Kidney (tissue), 14 donors: ENCODE data around the gene TAF8. TPM values are rescaled to one million over a fixed set of nuclear protein-coding genes. Genes with fewer than 3 reads are reported as not detected.

Experiments
- DNase-seq, 5 donors: peaks; one replicate each; pipeline ENCODE4 v3.0.0-alpha.2; 2013 to 2020
- FAIRE-seq: peaks from 2 replicates; lab custom pipeline; 2012; peaks lifted over from hg19 to GRCh38; lab: Jason Lieb, UNC
- H3K27ac ChIP-seq, 2 donors: one replicate each; pipeline ENCODE4 v1.7.0; 2013; ENCODE audit warnings: low read depth in 2 of 2, low read length in 2 of 2, inconsistent platforms in 1 of 2
- H3K27me3 ChIP-seq: one replicate; pipeline ENCODE4 v1.7.1; 2013; ENCODE audit warnings: low read length, inconsistent platforms; ENCODE audit not compliant: control insufficient read depth, insufficient read depth
- H3K36me3 ChIP-seq, 3 donors: one replicate each; pipeline versions ENCODE4 v1.7.0 to v1.7.1; 2013; ENCODE audit warnings: low read length in 3 of 3, control low read depth in 1 of 3, inconsistent platforms in 1 of 3; ENCODE audit not compliant: insufficient read depth in 3 of 3, control insufficient read depth in 2 of 3
- H3K4me1 ChIP-seq, 3 donors: one replicate each; pipeline versions ENCODE4 v1.7.0 to v1.7.1; 2013; ENCODE audit warnings: low read length in 3 of 3, inconsistent platforms in 1 of 3, low read depth in 1 of 3; ENCODE audit not compliant: control insufficient read depth in 2 of 3, insufficient read depth in 2 of 3
- H3K4me3 ChIP-seq, 3 donors: one replicate each; pipeline versions ENCODE4 v1.7.0 to v1.8.1; 2013; ENCODE audit warnings: low read length in 3 of 3, control low read depth in 1 of 3, inconsistent platforms in 1 of 3
- H3K9ac ChIP-seq, 3 donors: one replicate each; pipeline versions ENCODE4 v1.7.0 to v1.7.1; 2013; ENCODE audit warnings: low read length in 3 of 3, control low read depth in 1 of 3, inconsistent platforms in 1 of 3
- H3K9me3 ChIP-seq, 3 donors: one replicate each; pipeline versions ENCODE4 v1.7.0 to v1.7.1; 2013; ENCODE audit warnings: low read length in 3 of 3, control low read depth in 1 of 3, inconsistent platforms in 1 of 3; ENCODE audit not compliant: control insufficient read depth in 2 of 3, insufficient read depth in 1 of 3
- CTCF ChIP-seq: IDR thresholded peaks from 3 replicates; pipeline ENCODE4 v1.5.1; 2012; ENCODE audit warnings: mild to moderate bottlenecking, moderate library complexity, borderline replicate concordance; ENCODE audit not compliant: insufficient read depth; ENCODE audit errors: extremely low read depth
- intact Hi-C: fragments of 100-400 bp; cut with DNase I; formaldehyde crosslinking; loops from one replicate; pipeline ENCODE4 v1.11.1; 2022
- polyA plus RNA-seq: library from polyadenylated mRNA; stranded (reverse); fragments of 350-450 nt; fragmentation: Illumina TruSeq; extraction: RNeasy Lipid Tissue Mini Kit (QIAGEN cat#74804); gene quantifications from one replicate; pipeline ENCODE4 v1.2.3, GENCODE V29; 2014; ENCODE audit warnings: low read depth, low replicate concordance; ENCODE audit not compliant: insufficient read depth
- total RNA-seq: library from RNA; stranded (reverse); fragmentation: NEBNext Ultra II Directional; extraction: Animal tissue kit (Norgen Biotek cat#: 25700); gene quantifications from one replicate; pipeline ENCODE4 v1.2.1, GENCODE V29; 2021
- donor health status: control.
- donor health status: control.
- donor health status: control.
- donor health status: control.
- donor health status: control.
- donor health status: DM: yes; HTN: yes; CAD: no.
- donor health status: Normal renal cell carcinoma (clear cell type).

Gene TAF8
- total and polyA plus RNA-seq, 2 donors from 2014 or later, result 16.3 to 32.0 TPM

GRCh38 chr6:42110683-42111082 lies 60.4 kb downstream of the TAF8 start:
- TF ChIP-seq CTCF, result no peak
- no peak overlapping the region for H3K9ac ChIP-seq
- H3K27ac ChIP-seq, result no peak overlapping the region
- H3K9me3 ChIP-seq, result no peaks in the 10 kb centered on the region
- intact Hi-C loops, result no loop called here
- no peaks in the 10 kb centered on the region for H3K27me3 ChIP-seq
- H3K4me3 ChIP-seq, result no peak overlapping the region
- FAIRE-seq (no peak), DNase-seq (no peak)
- H3K36me3 ChIP-seq, result no peaks in the 10 kb centered on the region
- H3K4me1 ChIP-seq, result peaks cover 0 to 8% (median 5%) of the 10 kb centered on the region in 3 donors

DNA sequence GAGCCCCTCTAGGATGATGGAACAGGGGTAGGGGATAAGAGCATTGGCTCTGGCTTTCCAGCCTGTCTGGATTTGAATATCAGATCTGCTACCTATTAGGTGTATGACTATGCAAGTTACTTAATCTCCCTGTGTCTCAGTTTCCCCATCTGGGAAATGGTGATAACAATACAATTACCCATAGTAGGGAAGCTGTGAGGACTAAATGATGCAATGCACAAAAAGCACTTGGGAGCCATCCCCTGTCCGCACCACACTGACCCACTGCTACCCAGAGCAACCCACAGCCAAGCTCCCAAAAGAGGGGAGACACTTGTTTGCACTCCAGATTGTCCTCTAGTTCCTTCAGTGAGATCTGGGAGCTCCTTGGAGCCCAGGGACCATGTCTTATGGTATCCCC lies 62.0 kb downstream of the TAF8 start:
- Histone ChIP-seq H3K4me1 (peaks cover 0 to 8% (median 5%) of the 10 kb centered on the region in 3 donors), H3K27ac (no peak overlapping the region), H3K9me3 (no peaks in the 10 kb centered on the region), H3K27me3 (no peaks in the 10 kb centered on the region), H3K36me3 (no peaks in the 10 kb centered on the region), H3K9ac (no peak overlapping the region), H3K4me3 (no peak overlapping the region)
- TF ChIP-seq CTCF, result no peak
- FAIRE-seq (no peak), DNase-seq (no peak)
- intact Hi-C loops, result no loop called here

- Histone ChIP-seq H3K27me3 (no peaks in the 10 kb centered on the region), H3K27ac (no peak overlapping the region), H3K36me3 (no peaks in the 10 kb centered on the region), H3K9me3 (no peaks in the 10 kb centered on the region), H3K9ac (no peak overlapping the region), H3K4me1 (peaks cover 0 to 14% (median 8%) of the 10 kb centered on the region in 3 donors), H3K4me3 (no peak overlapping the region)
- DNase-seq, result peak in 3 of 5 donors; percentile 43 to 74 (median 74)
- intact Hi-C loops, result no loop called here
- TF ChIP-seq CTCF, result no peak
- no peak for FAIRE-seq
Observed at GRCh38 chr6:42113936-42114636, 63.8 kb downstream of the TAF8 start.

GRCh38 chr6:42117843-42118161 lies 67.5 kb downstream of the TAF8 start:
- Histone ChIP-seq H3K36me3 (no peaks in the 10 kb centered on the region), H3K9ac (no peak overlapping the region), H3K4me3 (no peak overlapping the region), H3K9me3 (no peaks in the 10 kb centered on the region), H3K27ac (peak overlapping the region; percentile 41 to 75), H3K27me3 (no peaks in the 10 kb centered on the region), H3K4me1 (peaks cover 0 to 14% (median 10%) of the 10 kb centered on the region in 3 donors)
- FAIRE-seq (no peak), DNase-seq (no peak)
- no peak for TF ChIP-seq CTCF
- intact Hi-C loops, result no loop called here
